ENCODE measurements around the gene NME2. TPM values are rescaled to one million over a fixed set of nuclear protein-coding genes. Genes with fewer than 3 reads are reported as not detected.

The NME2 gene
- polyA plus RNA-seq, 1 donor, result 386 TPM

DNA sequence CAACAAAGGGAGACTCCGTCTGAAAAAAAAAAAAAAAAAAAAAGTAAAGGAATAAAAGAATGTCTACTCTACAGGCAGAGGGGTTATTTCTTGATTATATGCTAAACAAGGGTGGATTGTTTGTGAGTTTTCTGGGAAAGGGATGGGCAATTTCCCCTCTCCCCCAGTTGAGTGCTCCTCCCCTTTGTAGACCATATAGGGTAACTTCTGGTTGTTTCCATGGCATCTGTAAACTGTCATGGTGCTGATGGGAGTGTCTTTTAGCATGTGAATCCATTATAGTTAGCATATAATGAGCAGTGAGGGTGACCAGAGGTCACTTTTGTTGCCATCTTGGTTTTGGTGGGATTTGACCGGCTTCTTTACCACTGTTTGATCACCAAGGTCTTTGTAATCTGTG lies 17.0 kb upstream of the NME2 start:
- Histone ChIP-seq H3K9me3 (ENCODE audit: control insufficient read depth, low read depth, low read length) (no peaks in the 10 kb centered on the region), H3K27me3 (ENCODE audit: control insufficient read depth, insufficient read depth, low read length) (no peaks in the 10 kb centered on the region), H3K4me1 (ENCODE audit: control insufficient read depth, insufficient read depth, low read length) (peaks cover 19% of the 10 kb centered on the region), H3K27ac (ENCODE audit: low read length) (no peak overlapping the region), H3K4me3 (ENCODE audit: low read length) (no peak overlapping the region), H3K36me3 (ENCODE audit: control insufficient read depth, insufficient read depth, low read length) (no peaks in the 10 kb centered on the region)
- no peak for DNase-seq
- no CpG with 5 or more reads among the region's 2 CpGs for WGBS (ENCODE audit: insufficient coverage, low lambda C conversion rate)

DNA sequence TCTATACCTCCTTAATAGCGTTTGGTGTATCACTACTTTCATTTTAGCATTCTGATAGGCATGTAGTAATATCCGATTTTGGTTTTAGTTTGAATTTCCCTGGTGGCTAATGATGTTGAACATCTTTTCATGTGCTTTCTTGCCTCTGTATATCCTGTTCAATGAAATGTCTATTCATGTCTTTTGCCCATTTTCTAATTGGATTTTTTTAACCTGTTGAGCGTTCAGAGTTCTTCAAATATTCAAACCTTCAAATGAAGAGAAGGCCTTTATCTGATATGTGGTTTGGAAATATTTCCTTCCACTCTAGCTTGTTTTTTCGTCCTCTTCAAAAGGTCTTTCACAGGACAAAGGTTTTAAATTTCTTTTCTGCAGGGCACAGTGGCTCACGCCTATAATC lies 15.3 kb upstream of the NME2 start:
- no peak overlapping the region for H3K4me3 ChIP-seq (ENCODE audit: low read length)
- WGBS (ENCODE audit: insufficient coverage, low lambda C conversion rate), result 69% methylated on average over 2 of the region's 5 CpGs
- no peaks in the 10 kb centered on the region for H3K9me3 ChIP-seq (ENCODE audit: control insufficient read depth, low read depth, low read length)

DNA sequence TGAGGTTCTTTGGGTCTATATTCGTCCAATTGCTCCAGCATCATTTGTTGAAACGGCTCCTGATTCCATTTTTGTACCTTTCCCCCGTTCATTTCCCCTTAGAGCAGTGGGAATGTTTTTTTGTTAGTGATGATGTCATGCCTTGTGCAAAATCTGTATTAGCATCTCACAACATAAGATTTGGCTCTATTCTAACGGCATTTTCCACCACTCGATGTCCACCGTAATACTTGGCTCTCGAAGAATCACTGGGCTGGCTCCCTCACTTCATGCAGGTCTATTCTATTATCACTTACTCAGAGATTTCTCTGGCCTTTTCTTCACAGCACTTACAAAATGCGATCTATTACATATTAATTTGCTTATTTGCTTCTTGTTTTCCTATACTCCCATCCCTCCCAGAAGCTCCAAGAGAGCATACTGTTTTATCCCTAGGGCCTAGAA lies 13.4 kb upstream of the NME2 start:
- H3K4me3 ChIP-seq (ENCODE audit: low read length), result peak overlapping the region; percentile 32
- 31% methylated on average over 2 of the region's 8 CpGs for WGBS (ENCODE audit: insufficient coverage, low lambda C conversion rate)
- H3K36me3 ChIP-seq (ENCODE audit: control insufficient read depth, insufficient read depth, low read length), result peaks cover 8% of the 10 kb centered on the region
- H3K27ac ChIP-seq (ENCODE audit: low read length), result peak overlapping the region; percentile 83
- no peak for DNase-seq
- no peaks in the 10 kb centered on the region for H3K4me1 ChIP-seq (ENCODE audit: control insufficient read depth, insufficient read depth, low read length)
- no peaks in the 10 kb centered on the region for H3K9me3 ChIP-seq (ENCODE audit: control insufficient read depth, low read depth, low read length)
- H3K27me3 ChIP-seq (ENCODE audit: control insufficient read depth, insufficient read depth, low read length), result no peaks in the 10 kb centered on the region

More for the DNA sequence above, 15.3 kb upstream of the NME2 start:
- H3K36me3 ChIP-seq (ENCODE audit: control insufficient read depth, insufficient read depth, low read length), result no peaks in the 10 kb centered on the region
- no peak for DNase-seq
- H3K4me1 ChIP-seq (ENCODE audit: control insufficient read depth, insufficient read depth, low read length), result peaks cover 8% of the 10 kb centered on the region
- H3K27ac ChIP-seq (ENCODE audit: low read length), result no peak overlapping the region
- H3K27me3 ChIP-seq (ENCODE audit: control insufficient read depth, insufficient read depth, low read length), result no peaks in the 10 kb centered on the region

DNA sequence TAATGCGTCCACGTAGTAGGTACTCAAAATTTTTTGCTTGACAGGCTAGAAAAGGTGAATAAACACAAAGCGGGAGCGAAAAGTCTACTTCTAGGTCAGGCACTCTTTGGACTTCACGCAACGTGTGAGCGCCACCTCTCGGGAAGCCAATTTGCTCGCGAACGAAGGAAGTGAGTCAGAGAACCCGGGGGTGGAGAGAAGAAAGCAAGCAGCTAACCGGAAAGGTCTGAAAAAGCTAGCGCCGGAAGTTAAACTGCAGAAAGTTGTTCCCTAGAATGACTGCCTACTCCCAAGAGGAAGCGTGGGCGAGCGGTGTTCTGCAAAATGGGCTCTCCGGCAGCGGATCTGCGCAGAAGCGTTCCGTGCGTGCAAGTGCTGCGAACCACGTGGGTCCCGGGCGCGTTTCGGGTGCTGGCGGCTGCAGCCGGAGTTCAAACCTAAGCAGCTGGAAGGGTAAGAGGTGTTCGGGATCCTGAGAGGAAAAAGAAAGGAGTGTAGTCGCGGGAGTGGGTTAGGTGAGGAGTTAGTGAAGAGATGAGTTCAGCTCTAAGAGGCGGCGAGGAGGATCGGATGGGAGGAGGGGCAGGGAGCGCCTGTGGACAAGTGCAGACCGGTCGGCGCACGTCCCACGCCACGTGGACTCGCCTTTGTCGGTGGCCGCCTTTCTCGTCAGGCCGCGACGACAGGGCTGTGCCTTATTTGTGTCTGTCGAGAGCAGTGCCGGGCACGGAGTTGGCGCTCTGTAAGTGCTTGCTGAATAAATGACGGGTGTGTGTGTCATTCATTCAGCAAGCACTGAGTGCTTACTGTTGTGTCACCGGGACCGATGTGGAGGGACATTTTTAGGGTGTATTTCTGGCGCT lies 12.8 kb upstream of the NME2 start, which contains the start of gene NME1:
Gene NME1, plus strand, starts transcription at position 350 of the 863 bp plus-strand sequence. CDS start 2,096 bp downstream, outside the sequence.
- peak; percentile 99 for DNase-seq
- WGBS (ENCODE audit: insufficient coverage, low lambda C conversion rate), result 0% methylated on average over 4 of the region's 60 CpGs
- Histone ChIP-seq H3K36me3 (ENCODE audit: control insufficient read depth, insufficient read depth, low read length) (peaks cover 9% of the 10 kb centered on the region), H3K9me3 (ENCODE audit: control insufficient read depth, low read depth, low read length) (no peaks in the 10 kb centered on the region), H3K27ac (ENCODE audit: low read length) (peak within 1 kb of the TSS; percentile 83), H3K4me1 (ENCODE audit: control insufficient read depth, insufficient read depth, low read length) (no peaks in the 10 kb centered on the region), H3K27me3 (ENCODE audit: control insufficient read depth, insufficient read depth, low read length) (no peaks in the 10 kb centered on the region), H3K4me3 (ENCODE audit: low read length) (peak within 1 kb of the TSS; percentile 83)

DNA sequence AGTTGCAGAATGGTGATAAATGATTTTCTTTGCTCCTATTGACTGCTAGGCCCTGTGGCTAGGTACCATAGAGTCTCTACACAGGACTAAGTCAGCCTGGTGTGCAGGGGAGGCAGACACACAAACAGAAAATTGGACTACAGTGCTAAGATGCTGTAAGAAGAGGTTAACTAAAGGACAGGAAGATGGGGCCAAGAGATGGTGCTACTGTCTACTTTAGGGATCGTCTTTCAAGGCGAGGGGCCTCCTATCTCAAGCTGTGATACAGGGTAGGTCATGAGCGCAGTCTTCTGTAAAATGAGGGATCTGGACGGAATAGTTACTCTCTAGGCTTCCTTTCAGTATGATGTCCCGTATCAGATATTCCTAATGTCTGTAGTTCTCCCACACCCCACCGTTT lies 12.0 kb upstream of the NME2 start:
- H3K4me3 ChIP-seq (ENCODE audit: low read length), result peak overlapping the region; percentile 83
- no CpG with 5 or more reads among the region's 6 CpGs for WGBS (ENCODE audit: insufficient coverage, low lambda C conversion rate)
- peak in 1 of 2 donors; percentile 26 for DNase-seq
- H3K27me3 ChIP-seq (ENCODE audit: control insufficient read depth, insufficient read depth, low read length), result no peaks in the 10 kb centered on the region
- no peak overlapping the region for H3K27ac ChIP-seq (ENCODE audit: low read length)
- no peaks in the 10 kb centered on the region for H3K9me3 ChIP-seq (ENCODE audit: control insufficient read depth, low read depth, low read length)
- peaks cover 9% of the 10 kb centered on the region for H3K36me3 ChIP-seq (ENCODE audit: control insufficient read depth, insufficient read depth, low read length)
- H3K4me1 ChIP-seq (ENCODE audit: control insufficient read depth, insufficient read depth, low read length), result no peaks in the 10 kb centered on the region

DNA sequence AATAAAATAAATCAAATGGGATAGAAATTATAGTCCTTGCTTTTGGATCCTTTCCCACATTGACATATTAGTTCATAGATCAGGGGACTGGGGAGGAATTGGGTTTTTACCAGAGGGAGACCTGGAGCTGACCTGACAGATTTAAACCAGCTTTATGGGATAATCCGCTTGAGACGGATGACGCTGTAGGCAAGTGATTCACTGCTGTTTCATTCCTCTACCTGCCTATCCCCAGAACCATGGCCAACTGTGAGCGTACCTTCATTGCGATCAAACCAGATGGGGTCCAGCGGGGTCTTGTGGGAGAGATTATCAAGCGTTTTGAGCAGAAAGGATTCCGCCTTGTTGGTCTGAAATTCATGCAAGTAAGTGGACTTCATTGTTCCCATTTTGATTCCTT lies 10.8 kb upstream of the NME2 start:
- WGBS (ENCODE audit: insufficient coverage, low lambda C conversion rate), result no CpG with 5 or more reads among the region's 8 CpGs
- Histone ChIP-seq H3K4me3 (ENCODE audit: low read length) (no peak overlapping the region), H3K36me3 (ENCODE audit: control insufficient read depth, insufficient read depth, low read length) (peaks cover 13% of the 10 kb centered on the region), H3K9me3 (ENCODE audit: control insufficient read depth, low read depth, low read length) (no peaks in the 10 kb centered on the region), H3K27me3 (ENCODE audit: control insufficient read depth, insufficient read depth, low read length) (no peaks in the 10 kb centered on the region), H3K4me1 (ENCODE audit: control insufficient read depth, insufficient read depth, low read length) (no peaks in the 10 kb centered on the region), H3K27ac (ENCODE audit: low read length) (no peak overlapping the region)
- no peak for DNase-seq

DNA sequence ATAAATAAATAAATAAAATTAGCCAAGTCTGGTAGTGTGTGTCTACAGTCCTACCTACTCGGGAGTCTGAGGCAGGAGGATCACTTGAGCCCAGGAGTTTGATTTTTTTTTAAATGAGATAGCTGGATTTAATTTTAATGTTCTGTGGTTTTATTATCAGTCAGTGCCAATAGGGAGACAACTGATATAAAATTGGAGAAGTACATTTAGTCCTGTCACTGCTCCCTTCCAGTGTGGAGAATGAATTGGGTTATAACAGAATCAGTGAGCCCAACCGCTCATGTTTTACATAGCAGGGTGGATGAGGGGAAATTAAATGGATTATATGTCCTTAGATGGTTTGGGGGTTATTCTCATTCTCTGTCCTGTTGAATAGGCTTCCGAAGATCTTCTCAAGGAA lies 6.6 kb upstream of the NME2 start:
- Histone ChIP-seq H3K4me3 (ENCODE audit: low read length) (no peak overlapping the region), H3K27ac (ENCODE audit: low read length) (no peak overlapping the region), H3K9me3 (ENCODE audit: control insufficient read depth, low read depth, low read length) (no peaks in the 10 kb centered on the region), H3K36me3 (ENCODE audit: control insufficient read depth, insufficient read depth, low read length) (peaks cover 28% of the 10 kb centered on the region), H3K27me3 (ENCODE audit: control insufficient read depth, insufficient read depth, low read length) (no peaks in the 10 kb centered on the region), H3K4me1 (ENCODE audit: control insufficient read depth, insufficient read depth, low read length) (no peaks in the 10 kb centered on the region)
- WGBS (ENCODE audit: insufficient coverage, low lambda C conversion rate), result 80% methylated on average over 1 of the region's 3 CpGs
- DNase-seq, result no peak

DNA sequence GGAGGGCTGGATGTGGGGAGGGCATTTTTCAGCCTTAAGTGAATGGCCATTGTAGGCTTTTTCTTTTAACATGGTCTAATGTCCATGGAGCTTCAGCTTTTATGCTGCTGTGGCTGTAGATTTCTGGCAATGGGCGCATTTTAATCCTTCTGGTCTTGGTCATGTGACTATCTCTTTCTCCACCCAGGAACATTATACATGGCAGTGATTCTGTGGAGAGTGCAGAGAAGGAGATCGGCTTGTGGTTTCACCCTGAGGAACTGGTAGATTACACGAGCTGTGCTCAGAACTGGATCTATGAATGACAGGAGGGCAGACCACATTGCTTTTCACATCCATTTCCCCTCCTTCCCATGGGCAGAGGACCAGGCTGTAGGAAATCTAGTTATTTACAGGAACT lies 4.7 kb upstream of the NME2 start:
- H3K36me3 ChIP-seq (ENCODE audit: control insufficient read depth, insufficient read depth, low read length), result peaks cover 28% of the 10 kb centered on the region
- H3K27me3 ChIP-seq (ENCODE audit: control insufficient read depth, insufficient read depth, low read length), result no peaks in the 10 kb centered on the region
- H3K27ac ChIP-seq (ENCODE audit: low read length), result no peak overlapping the region
- H3K4me1 ChIP-seq (ENCODE audit: control insufficient read depth, insufficient read depth, low read length), result peaks cover 7% of the 10 kb centered on the region
- no peak for DNase-seq
- no peak overlapping the region for H3K4me3 ChIP-seq (ENCODE audit: low read length)
- H3K9me3 ChIP-seq (ENCODE audit: control insufficient read depth, low read depth, low read length), result no peaks in the 10 kb centered on the region
- no CpG with 5 or more reads among the region's 3 CpGs for WGBS (ENCODE audit: insufficient coverage, low lambda C conversion rate)

DNA sequence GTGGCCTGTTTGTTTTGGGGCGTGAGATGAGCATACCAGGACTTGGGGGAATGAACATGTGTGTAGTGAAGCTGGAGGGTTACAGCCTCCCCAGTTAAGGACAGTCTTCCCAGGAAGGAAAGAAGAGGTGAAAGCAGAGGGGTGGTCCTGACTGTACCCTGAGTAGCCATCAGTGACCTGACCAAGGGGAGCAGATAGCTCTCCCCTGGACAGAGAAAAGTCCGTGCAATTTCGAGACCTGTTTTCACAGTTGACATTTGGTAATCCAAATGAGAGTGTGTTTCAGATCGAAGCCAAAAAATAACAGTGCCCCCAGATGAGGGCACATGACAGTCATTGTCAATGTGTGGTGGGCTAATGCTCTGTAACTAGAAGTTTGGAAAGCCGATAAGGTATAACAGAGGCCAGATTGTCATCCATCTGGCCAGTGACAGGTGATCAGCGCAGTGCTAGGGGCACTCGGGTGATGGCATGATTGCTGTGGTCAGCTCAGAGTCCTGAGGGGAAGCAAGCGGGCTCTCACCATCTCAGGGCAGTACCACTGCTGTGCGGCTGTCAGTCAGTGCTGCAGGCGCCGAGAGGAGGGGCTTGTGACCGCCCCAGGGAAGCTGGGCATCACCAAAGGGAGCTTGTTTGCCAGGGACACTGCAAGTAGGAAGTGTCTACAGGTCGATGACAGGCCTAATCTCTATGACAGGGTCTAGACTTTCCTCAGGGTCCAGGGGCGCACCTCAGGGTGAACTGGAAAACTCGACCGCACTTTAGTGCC lies 1.1 kb upstream of the NME2 start:
- peaks cover 4% of the 10 kb centered on the region for H3K9me3 ChIP-seq (ENCODE audit: control insufficient read depth, low read depth, low read length)
- DNase-seq, result no peak
- H3K4me1 ChIP-seq (ENCODE audit: control insufficient read depth, insufficient read depth, low read length), result peaks cover 7% of the 10 kb centered on the region
- WGBS (ENCODE audit: insufficient coverage, low lambda C conversion rate), result no CpG with 5 or more reads among the region's 16 CpGs
- H3K27me3 ChIP-seq (ENCODE audit: control insufficient read depth, insufficient read depth, low read length), result no peaks in the 10 kb centered on the region
- peak overlapping the region; percentile 96 for H3K27ac ChIP-seq (ENCODE audit: low read length)
- peak overlapping the region; percentile 97 for H3K4me3 ChIP-seq (ENCODE audit: low read length)
- peaks cover 37% of the 10 kb centered on the region for H3K36me3 ChIP-seq (ENCODE audit: control insufficient read depth, insufficient read depth, low read length)

DNA sequence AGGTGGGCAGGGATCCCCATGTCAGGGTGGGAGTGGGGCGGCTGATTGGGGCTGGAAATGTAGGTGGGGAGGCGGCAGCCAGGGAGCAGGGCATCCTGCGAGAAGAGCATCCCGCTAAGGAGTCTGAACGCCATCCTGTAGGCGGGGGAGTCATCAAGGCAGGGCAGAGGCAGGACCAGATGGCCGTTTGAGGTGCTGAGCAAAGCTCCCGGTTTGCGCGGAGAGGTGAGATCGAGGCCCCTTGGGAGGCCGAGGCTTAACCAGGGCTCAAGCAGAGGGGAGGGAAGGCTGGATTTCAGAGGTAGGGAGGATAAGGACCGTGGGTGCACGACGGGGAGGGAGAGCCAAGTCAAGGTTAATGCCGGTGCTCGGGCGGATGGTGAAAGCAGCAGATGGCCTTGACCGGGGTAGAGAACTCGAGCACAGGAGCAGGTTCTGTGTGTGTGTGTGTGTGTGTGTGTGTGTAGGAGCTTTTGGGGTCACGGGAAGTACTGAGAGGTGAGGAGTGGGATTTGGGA lies 472 bp upstream of the NME2 start:
- DNase-seq, result no peak
- Histone ChIP-seq H3K4me3 (ENCODE audit: low read length) (peak overlapping the region; percentile 97), H3K36me3 (ENCODE audit: control insufficient read depth, insufficient read depth, low read length) (peaks cover 37% of the 10 kb centered on the region)

More for the DNA sequence above, 472 bp upstream of the NME2 start:
- Histone ChIP-seq H3K27ac (ENCODE audit: low read length) (peak overlapping the region; percentile 96), H3K4me1 (ENCODE audit: control insufficient read depth, insufficient read depth, low read length) (peaks cover 12% of the 10 kb centered on the region), H3K27me3 (ENCODE audit: control insufficient read depth, insufficient read depth, low read length) (no peaks in the 10 kb centered on the region), H3K9me3 (ENCODE audit: control insufficient read depth, low read depth, low read length) (peaks cover 4% of the 10 kb centered on the region)
- no CpG with 5 or more reads among the region's 21 CpGs for WGBS (ENCODE audit: insufficient coverage, low lambda C conversion rate)
